PC-3 (cell line): Measurements from ENCODE around the gene PRSS27. TPM values are rescaled to one million over a fixed set of nuclear protein-coding genes. Genes with fewer than 3 reads are reported as not detected.

ENCODE experiments used
- ATAC-seq: fragments of 200-7000 bp; cut with Tn5 transposase; 2 replicates; pipeline ENCODE4 v1.9.1; 2020; ENCODE audit warnings: mild to moderate bottlenecking, moderate library complexity
- Bru-seq: library from RNA; stranded (reverse); fragments of 400-500 nt; gene quantifications from one replicate; lab custom pipeline; 2021; lab: Mats Ljungman, UMichigan
- BruChase-seq, 2 experiments: library from RNA; stranded (reverse); fragments of 400-500 nt; gene quantifications; one replicate each; lab custom pipeline; 2021; lab: Mats Ljungman, UMichigan
- BruUV-seq: library from RNA; stranded (reverse); fragments of 400-500 nt; replicated peaks from 2 replicates; lab custom pipeline; 2021; lab: Mats Ljungman, UMichigan
- CTCF ChIA-PET: fragments of 300-600 bp; sonication (Branson Sonifier 250); formaldehyde crosslinking; loops from one replicate; lab custom pipeline; 2022; ENCODE audit warnings: antibody characterized with exemption; lab: Charles Lee
- POLR2A ChIA-PET: fragments of 300-600 bp; sonication (Branson Sonifier 250); formaldehyde crosslinking; loops from one replicate; lab custom pipeline; 2022; ENCODE audit warnings: antibody characterized with exemption; ENCODE audit not compliant: unreplicated experiment; lab: Charles Lee
- DNase-seq: peaks from one replicate; pipeline ENCODE4 v3.0.0-alpha.2; 2015
- H2AFZ ChIP-seq: fragments of 300-600 bp; sonication (generic); 2 replicates; pipeline ENCODE4 v1.6.0; 2016; ENCODE audit warnings: antibody characterized with exemption, low read length
- H3F3A ChIP-seq: fragments of 300-600 bp; sonication (generic); one replicate; pipeline ENCODE4 v1.6.0; 2017; ENCODE audit warnings: antibody characterized with exemption, low read length, control low read depth, mild to moderate bottlenecking; ENCODE audit not compliant: unreplicated experiment
- H3K27ac ChIP-seq: fragments of 300-600 bp; sonication (generic); 2 replicates; pipeline ENCODE4 v1.5.1; 2016; ENCODE audit warnings: mild to moderate bottlenecking, low read length
- H3K27me3 ChIP-seq: fragments of 300-600 bp; sonication (generic); 2 replicates; pipeline ENCODE4 v1.6.1; 2016; ENCODE audit warnings: low read length, mixed read lengths
- H3K36me3 ChIP-seq: fragments of 300-600 bp; sonication (generic); 2 replicates; pipeline ENCODE4 v1.6.1; 2016; ENCODE audit warnings: low read depth, mixed run types, low read length, mixed read lengths
- H3K4me1 ChIP-seq: fragments of 300-600 bp; sonication (generic); 2 replicates; pipeline ENCODE4 v1.5.1; 2016; ENCODE audit warnings: low read length; ENCODE audit not compliant: insufficient read depth
- H3K4me2 ChIP-seq: fragments of 300-600 bp; sonication (generic); 2 replicates; pipeline ENCODE4 v1.6.0; 2016; ENCODE audit warnings: low read length
- H3K4me3 ChIP-seq: fragments of 300-600 bp; sonication (generic); 2 replicates; pipeline ENCODE4 v1.5.1; 2016; ENCODE audit warnings: mild to moderate bottlenecking, low read length, mixed read lengths
- H3K79me2 ChIP-seq: fragments of 300-600 bp; sonication (generic); 2 replicates; pipeline ENCODE4 v1.6.1; 2017; ENCODE audit warnings: low read length, mixed read lengths
- H3K9ac ChIP-seq: fragments of 300-600 bp; sonication (generic); 2 replicates; pipeline ENCODE4 v1.6.0; 2016; ENCODE audit warnings: mild to moderate bottlenecking, low read length
- H3K9me2 ChIP-seq: fragments of 300-600 bp; sonication (generic); replicated peaks from 2 replicates; pipeline ENCODE4 v1.6.1; 2016; ENCODE audit warnings: mixed run types, low read length, mixed read lengths
- H3K9me3 ChIP-seq: fragments of 300-600 bp; sonication (generic); 2 replicates; pipeline ENCODE4 v1.6.1; 2016; ENCODE audit warnings: low read length, mixed read lengths
- H4K20me1 ChIP-seq: fragments of 300-600 bp; sonication (generic); 2 replicates; pipeline ENCODE4 v1.6.1; 2016; ENCODE audit warnings: low read length, mixed read lengths
- CTCF ChIP-seq: fragments of 300-600 bp; sonication (generic); conservative IDR thresholded peaks from 2 replicates; pipeline ENCODE4 v1.5.1; 2017; ENCODE audit warnings: antibody characterized with exemption, low read depth, mild to moderate bottlenecking, low read length
- EZH2 ChIP-seq: fragments of 300-600 bp; sonication (generic); IDR thresholded peaks from one replicate; pipeline ENCODE4 v1.6.1; 2017; ENCODE audit warnings: antibody characterized with exemption, mild to moderate bottlenecking, low read length; ENCODE audit not compliant: unreplicated experiment
- EZH2phosphoT487 ChIP-seq: fragments of 300-600 bp; sonication (generic); IDR thresholded peaks from 2 replicates; pipeline ENCODE4 v1.6.1; 2018; ENCODE audit warnings: mild to moderate bottlenecking, antibody characterized with exemption, low read length, borderline replicate concordance
- intact Hi-C: fragments of 100-400 bp; cut with micrococcal nuclease; formaldehyde crosslinking; loops from 2 replicates; pipeline ENCODE4 v1.9.0; 2023
- long read RNA-seq: library from polyadenylated mRNA; unstranded; transcript quantifications from one replicate; pipeline ENCODE4 v2.0.0, GENCODE V29; 2021; ENCODE audit not compliant: unreplicated experiment
- total RNA-seq: library from RNA; depleted of rRNA; stranded (reverse); fragments of >200 nt; gene quantifications from 2 replicates; pipeline ENCODE4 v1.2.3, GENCODE V29; 2014; rRNA removed

Gene PRSS27
- 1.2 TPM in 1 of 2 replicates, not detected in the other for total RNA-seq
- Bru-seq, nascent RNA = percentile 33 among the genes with signal in this experiment
- percentile 33 among the genes with signal in this experiment for BruChase-seq, experiment 1, labeled RNA remaining after a 6-hour chase
- BruChase-seq, experiment 2, labeled RNA remaining after a 2-hour chase = percentile 38 among the genes with signal in this experiment
- long read RNA-seq, partial matches to known transcripts = 0 of 2 reads
- long read RNA-seq, other reads (novel, unspliced or antisense) = 2 of 2 reads

GRCh38 chr16:2720064-2720457 lies at the start of gene PRSS27:
PRSS27 (minus strand) TSS chr16:2720224; CDS start chr16:2720160, 64 bp downstream.
- ATAC-seq = no peak
- BruUV-seq = no TSS peak
- no peaks in the 10 kb centered on the region for H3K9me3 ChIP-seq
- H3K27ac ChIP-seq = peak within 1 kb of the TSS; percentile 42; the same call in 1 of the 2 replicates
- intact Hi-C loops = loop anchor here (5.0 kb wide), 1 partner anchor 38 kb away; the partner anchor contains the start of gene KCTD5
- peak within 1 kb of the TSS; percentile 77 for H2AFZ ChIP-seq
- no peak for DNase-seq
- no peaks in the 10 kb centered on the region for H3K79me2 ChIP-seq
- H3K4me2 ChIP-seq = peak within 1 kb of the TSS; percentile 73
- H3K36me3 ChIP-seq = no peaks in the 10 kb centered on the region
- peaks cover 15% of the 10 kb centered on the region for H3K4me1 ChIP-seq
- ChIA-PET CTCF (no interaction called here), POLR2A (no interaction called here)
- no peaks in the 10 kb centered on the region for H3F3A ChIP-seq
- H3K4me3 ChIP-seq = peak within 1 kb of the TSS; percentile 68
- no peaks in the 10 kb centered on the region for H3K9me2 ChIP-seq
- no peaks in the 10 kb centered on the region for H3K27me3 ChIP-seq
- no peaks in the 10 kb centered on the region for H4K20me1 ChIP-seq
- H3K9ac ChIP-seq = peak within 1 kb of the TSS; percentile 79
- TF ChIP-seq CTCF (no peak), EZH2phosphoT487 (no peak), EZH2 (no peak)

GRCh38 chr16:2769675-2770056 lies 49.6 kb upstream of the PRSS27 start:
- ChIA-PET CTCF (no interaction called here), POLR2A (interaction anchor here (0.7 kb wide), 1 partner anchor 83 kb away, joined by 3 read pairs; no protein-coding TSS in a partner anchor)
- no TSS peak for BruUV-seq
- H3K9me2 ChIP-seq = no peaks in the 10 kb centered on the region
- no peak for TF ChIP-seq EZH2phosphoT487
- TF ChIP-seq CTCF = no peak
- no peak for TF ChIP-seq EZH2
- no peak overlapping the region for H3K4me2 ChIP-seq
- no peak overlapping the region for H3K4me3 ChIP-seq
- no peak overlapping the region for H2AFZ ChIP-seq
- intact Hi-C loops = loop anchor here (10.0 kb wide), 1 partner anchor 55 kb away; no protein-coding TSS in a partner anchor
- H3K9me3 ChIP-seq = no peaks in the 10 kb centered on the region
- H3K79me2 ChIP-seq = peaks cover 45% of the 10 kb centered on the region
- no peak for DNase-seq
- peaks cover 21% of the 10 kb centered on the region; the same call in 1 of the 2 replicates for H4K20me1 ChIP-seq
- H3K4me1 ChIP-seq = peaks cover 5% of the 10 kb centered on the region; the same call in 1 of the 2 replicates
- H3K27me3 ChIP-seq = no peaks in the 10 kb centered on the region
- H3K9ac ChIP-seq = no peak overlapping the region
- H3K27ac ChIP-seq = no peak overlapping the region
- no peaks in the 10 kb centered on the region for H3F3A ChIP-seq
- H3K36me3 ChIP-seq = peaks cover 52% of the 10 kb centered on the region
- ATAC-seq = peak; percentile 8; the same call in 1 of the 2 replicates
